K562 treated with DMSO at 1 percent for 12 hours (cell line): Measurements from ENCODE around the gene CDH3. TPM values are rescaled to one million over a fixed set of nuclear protein-coding genes. Genes with fewer than 3 reads are reported as not detected.

Experiments used
- total RNA-seq: library from RNA; unstranded; fragments of 300-600 nt; gene quantifications from 2 replicates; pipeline ENCODE4 v1.2.3, GENCODE V29; 2022; ENCODE audit not compliant: insufficient read depth

CDH3 gene
- not detected in 2 replicates for total RNA-seq

DNA sequence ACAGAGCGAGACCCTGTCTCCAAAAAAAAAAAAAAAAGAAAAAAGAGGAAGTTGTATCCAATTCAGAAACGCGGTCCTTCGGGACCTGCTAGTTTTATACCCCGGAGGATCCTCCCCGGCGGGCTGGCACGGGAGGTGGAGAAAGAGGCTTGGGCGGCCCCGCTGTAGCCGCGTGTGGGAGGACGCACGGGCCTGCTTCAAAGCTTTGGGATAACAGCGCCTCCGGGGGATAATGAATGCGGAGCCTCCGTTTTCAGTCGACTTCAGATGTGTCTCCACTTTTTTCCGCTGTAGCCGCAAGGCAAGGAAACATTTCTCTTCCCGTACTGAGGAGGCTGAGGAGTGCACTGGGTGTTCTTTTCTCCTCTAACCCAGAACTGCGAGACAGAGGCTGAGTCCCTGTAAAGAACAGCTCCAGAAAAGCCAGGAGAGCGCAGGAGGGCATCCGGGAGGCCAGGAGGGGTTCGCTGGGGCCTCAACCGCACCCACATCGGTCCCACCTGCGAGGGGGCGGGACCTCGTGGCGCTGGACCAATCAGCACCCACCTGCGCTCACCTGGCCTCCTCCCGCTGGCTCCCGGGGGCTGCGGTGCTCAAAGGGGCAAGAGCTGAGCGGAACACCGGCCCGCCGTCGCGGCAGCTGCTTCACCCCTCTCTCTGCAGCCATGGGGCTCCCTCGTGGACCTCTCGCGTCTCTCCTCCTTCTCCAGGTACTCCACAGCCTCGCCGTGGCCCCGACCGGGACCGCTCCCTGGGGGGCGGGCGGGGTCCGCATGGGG is at the start of gene CDH3:
Gene CDH3, plus strand, starts transcription at position 596 of the 779 bp plus-strand sequence. Its CDS starts 70 bp downstream, at position 666.

DNA sequence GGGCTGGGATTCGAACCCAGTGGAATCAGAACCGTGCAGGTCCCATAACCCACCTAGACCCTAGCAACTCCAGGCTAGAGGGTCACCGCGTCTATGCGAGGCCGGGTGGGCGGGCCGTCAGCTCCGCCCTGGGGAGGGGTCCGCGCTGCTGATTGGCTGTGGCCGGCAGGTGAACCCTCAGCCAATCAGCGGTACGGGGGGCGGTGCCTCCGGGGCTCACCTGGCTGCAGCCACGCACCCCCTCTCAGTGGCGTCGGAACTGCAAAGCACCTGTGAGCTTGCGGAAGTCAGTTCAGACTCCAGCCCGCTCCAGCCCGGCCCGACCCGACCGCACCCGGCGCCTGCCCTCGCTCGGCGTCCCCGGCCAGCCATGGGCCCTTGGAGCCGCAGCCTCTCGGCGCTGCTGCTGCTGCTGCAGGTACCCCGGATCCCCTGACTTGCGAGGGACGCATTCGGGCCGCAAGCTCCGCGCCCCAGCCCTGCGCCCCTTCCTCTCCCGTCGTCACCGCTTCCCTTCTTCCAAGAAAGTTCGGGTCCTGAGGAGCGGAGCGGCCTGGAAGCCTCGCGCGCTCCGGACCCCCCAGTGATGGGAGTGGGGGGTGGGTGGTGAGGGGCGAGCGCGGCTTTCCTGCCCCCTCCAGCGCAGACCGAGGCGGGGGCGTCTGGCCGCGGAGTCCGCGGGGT is 92.1 kb downstream of the CDH3 start, which contains the start of gene CDH1:
Gene CDH1, plus strand, starts transcription at position 247 of the 684 bp plus-strand sequence. Its CDS starts 124 bp downstream, at position 371.

Other genes with a start within 250 kb of the CDH3 start
- 3.1 and 3.4 TPM in 2 replicates for gene SMPD3, start 196.8 kb upstream of the CDH3 start, total RNA-seq
- gene ZFP90, start 106.0 kb upstream of the CDH3 start, total RNA-seq, result 1.6 and 7.9 TPM in 2 replicates
- gene CDH1, start 92.0 kb downstream of the CDH3 start, total RNA-seq, result not detected in 2 replicates
- 3.4 and 4.6 TPM in 2 replicates for gene TANGO6, start 198.2 kb downstream of the CDH3 start, total RNA-seq